GM18868 (cell line): ENCODE data around the gene TXN2.
A peak's percentile ranks its signal among the peaks of the same experiment; 100 is the strongest.
"Not testable (repeated sequence)": the region's sequence is repeated elsewhere in the genome, so short reads cannot be mapped to it uniquely, and the experiment has no call there.

Source experiments
- ATAC-seq: cut with Tn5 transposase; IDR thresholded peaks from one replicate; pipeline ENCODE4 v1.9.1; 2021; ENCODE audit warnings: mild to moderate bottlenecking, moderate library complexity; ENCODE audit not compliant: unreplicated experiment

TXN2 gene

GRCh38 chr22:36456464-36456845, 25.0 kb downstream of the TXN2 start:
- ATAC-seq: no peak

- ATAC-seq: no peak
Observed at GRCh38 chr22:36455571-36456463, 25.6 kb downstream of the TXN2 start.

GRCh38 chr22:36454916-36455570, 26.4 kb downstream of the TXN2 start:
- peak; percentile 61 for ATAC-seq

- ATAC-seq: no peak
Observed at GRCh38 chr22:36453855-36454378, 27.5 kb downstream of the TXN2 start.

- ATAC-seq: not testable (repeated sequence)
Observed at GRCh38 chr22:36452978-36453607, 28.3 kb downstream of the TXN2 start.

- no peak for ATAC-seq
Observed at GRCh38 chr22:36452250-36452977, 29.0 kb downstream of the TXN2 start.

- not testable (repeated sequence) for ATAC-seq
Observed at GRCh38 chr22:36450923-36451322, 30.5 kb downstream of the TXN2 start.

GRCh38 chr22:36449596-36450175, 31.8 kb downstream of the TXN2 start:
- no peak for ATAC-seq

- ATAC-seq: no peak
Observed at GRCh38 chr22:36447632-36448031, 33.8 kb downstream of the TXN2 start.

- ATAC-seq: no peak
Observed at GRCh38 chr22:36445158-36445668, 36.2 kb downstream of the TXN2 start.

GRCh38 chr22:36443198-36443770, 38.2 kb downstream of the TXN2 start:
- no peak for ATAC-seq

GRCh38 chr22:36442506-36443197, 38.8 kb downstream of the TXN2 start:
- no peak for ATAC-seq

- no peak for ATAC-seq
Observed at GRCh38 chr22:36440429-36441002, 40.9 kb downstream of the TXN2 start.

GRCh38 chr22:36439481-36440271, 41.8 kb downstream of the TXN2 start:
- ATAC-seq: no peak

GRCh38 chr22:36435516-36436415, 45.7 kb downstream of the TXN2 start:
- ATAC-seq: no peak

GRCh38 chr22:36433318-36434231, 47.9 kb downstream of the TXN2 start:
- ATAC-seq: no peak
